Measurements from ENCODE around the gene DLX3. TPM values are rescaled to one million over a fixed set of nuclear protein-coding genes. Genes with fewer than 3 reads are reported as not detected.

DLX3 gene
- total RNA-seq, 1 donor from 2014 or later = not detected

DNA sequence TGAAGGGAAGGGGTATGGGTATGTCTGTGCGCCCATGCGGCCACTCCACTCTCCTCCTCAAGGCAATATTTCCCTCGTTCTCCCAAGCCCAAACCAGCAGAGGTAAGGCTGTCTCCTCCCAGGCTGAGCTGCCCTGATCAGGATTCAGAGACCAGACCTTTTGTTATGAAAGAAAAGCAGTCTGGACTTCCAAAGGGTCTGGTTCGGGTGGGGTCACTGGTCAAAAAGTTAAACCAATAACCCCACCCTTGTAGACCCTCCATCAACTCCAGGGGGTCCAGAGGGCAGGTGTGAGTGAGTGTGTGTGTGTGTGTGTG, 31.8 kb downstream of the DLX3 start:
- intact Hi-C loops (cut with micrococcal nuclease) = no loop called here

DNA sequence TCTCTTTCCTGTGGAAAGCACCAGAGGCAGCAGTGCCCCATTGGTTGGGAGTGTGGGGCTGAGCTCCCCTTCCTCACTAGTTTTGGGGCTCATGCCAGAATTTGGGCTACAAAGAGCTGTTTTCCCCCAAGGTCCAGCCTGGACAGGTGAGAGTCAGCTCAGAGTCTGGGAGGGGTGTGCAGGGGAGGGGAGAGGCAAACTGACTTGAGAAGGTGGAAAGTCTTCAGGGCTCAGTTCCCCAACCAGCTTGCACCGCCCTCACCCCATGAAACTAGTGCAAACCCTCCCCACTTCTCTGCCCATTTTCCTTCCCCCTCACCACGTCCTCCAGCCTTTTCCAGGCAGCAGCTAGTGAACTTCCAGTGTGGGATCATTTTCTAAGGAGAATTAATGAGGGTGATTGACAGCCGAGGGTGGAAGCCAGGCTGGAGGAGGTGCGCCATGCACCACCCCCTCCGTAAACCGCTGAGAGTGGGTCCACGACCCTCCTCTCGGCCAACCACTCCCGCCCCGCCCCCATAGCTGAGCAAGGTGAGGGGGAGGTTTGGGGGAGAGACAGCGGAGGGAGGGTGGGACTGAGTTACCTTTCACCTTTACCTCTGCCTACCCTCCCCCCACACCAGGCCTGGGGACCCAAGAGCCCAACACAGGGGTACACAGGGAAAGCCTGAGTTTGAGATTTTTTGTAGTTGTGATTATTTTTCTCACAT, 32.3 kb downstream of the DLX3 start:
- intact Hi-C loops (cut with micrococcal nuclease) = no loop called here

DNA sequence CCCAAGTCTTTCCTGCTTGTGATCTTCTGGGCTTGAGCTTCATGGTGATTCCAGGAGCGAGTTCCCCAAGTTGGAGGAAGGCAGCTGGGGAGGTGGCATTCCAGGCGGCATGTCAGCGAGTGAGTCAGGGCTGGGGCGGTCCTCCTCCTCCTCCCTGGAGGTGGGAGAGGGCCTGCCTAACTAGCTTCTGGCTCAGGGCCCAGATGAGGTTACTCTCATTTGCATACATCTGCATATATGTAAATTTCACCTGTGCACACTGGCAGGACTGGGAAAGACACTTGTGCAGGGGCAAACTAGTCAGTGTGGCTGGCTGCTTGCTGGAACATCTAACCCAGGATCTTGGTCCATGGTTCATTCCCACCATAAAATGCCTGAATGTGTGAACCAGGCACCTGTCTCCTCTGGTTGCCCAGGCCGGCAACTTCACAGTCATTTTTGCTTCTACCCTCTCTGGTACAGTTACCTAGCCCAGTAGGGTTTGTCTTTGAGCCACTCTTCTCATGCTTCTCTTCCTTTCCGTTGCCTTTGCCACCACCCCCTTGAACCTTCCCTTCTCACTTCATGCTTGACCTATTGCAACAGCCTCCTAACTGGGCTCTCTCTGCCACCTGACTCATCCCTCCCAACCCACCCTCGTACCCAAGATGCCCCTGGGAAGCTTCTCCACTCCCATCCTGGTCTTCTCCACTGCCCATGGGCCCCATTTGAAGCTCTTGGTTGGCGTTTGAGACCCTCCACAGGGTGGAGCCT, 35.7 kb downstream of the DLX3 start:
- intact Hi-C loops (cut with micrococcal nuclease) = no loop called here

DNA sequence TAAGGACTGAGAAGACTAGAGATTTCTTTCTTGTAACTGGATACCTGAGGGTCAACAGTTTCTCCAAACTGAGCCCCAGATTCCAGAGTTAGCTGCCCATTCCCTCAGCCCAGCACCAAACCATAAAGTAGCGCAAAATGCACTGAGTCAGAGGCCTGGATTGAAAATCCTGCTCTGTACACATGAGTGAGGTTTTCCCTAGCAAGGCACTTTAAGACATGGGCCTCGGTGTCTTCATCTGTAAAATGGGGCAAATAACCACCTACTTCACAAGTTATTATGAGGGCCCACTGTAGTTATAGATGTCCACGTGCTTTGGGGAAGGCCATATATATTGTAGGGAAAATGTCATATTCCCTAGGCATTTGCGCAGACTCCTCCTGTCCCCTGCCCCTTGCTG, 36.3 kb downstream of the DLX3 start:
- intact Hi-C loops (cut with micrococcal nuclease) = no loop called here

DNA sequence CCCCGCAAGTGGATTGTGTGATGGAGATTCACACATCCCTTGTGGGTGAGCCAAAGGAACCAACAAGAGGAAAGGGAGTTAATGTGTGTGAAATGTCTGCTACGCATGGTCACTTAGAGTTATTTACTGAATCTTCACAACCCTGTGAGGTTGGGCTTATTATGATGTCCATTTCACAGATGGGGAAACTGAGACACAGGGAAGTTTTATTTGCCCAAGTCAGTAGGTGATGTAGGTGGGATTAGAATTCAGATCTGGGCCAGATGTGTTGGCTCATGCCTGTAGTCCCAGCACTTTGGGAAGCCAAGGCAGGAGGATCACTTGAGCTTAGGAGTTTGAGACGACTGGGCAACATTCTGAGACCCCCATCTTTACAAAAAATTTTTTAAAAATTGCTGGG, 37.7 kb downstream of the DLX3 start:
- intact Hi-C loops (cut with micrococcal nuclease) = no loop called here

DNA sequence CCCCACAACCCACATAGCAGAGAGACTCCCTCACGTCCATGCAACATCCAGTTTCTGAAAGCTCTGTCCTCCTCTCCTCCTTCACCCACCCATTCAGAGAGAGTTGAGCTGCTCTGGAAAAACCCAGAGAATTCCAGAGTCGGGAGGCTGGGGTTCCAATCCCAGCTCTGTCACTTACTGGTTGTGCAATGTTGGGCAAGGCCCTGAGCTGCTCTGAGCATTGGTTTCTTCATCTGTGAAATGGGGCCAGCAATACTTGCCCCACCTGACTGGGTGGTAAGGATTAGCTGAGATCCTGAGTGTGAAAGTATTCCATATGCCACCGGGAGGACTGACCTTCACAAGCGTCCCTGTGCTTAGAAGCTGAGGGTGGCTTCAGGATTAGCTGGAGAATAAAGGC, 38.2 kb downstream of the DLX3 start:
- intact Hi-C loops (cut with micrococcal nuclease) = no loop called here

DNA sequence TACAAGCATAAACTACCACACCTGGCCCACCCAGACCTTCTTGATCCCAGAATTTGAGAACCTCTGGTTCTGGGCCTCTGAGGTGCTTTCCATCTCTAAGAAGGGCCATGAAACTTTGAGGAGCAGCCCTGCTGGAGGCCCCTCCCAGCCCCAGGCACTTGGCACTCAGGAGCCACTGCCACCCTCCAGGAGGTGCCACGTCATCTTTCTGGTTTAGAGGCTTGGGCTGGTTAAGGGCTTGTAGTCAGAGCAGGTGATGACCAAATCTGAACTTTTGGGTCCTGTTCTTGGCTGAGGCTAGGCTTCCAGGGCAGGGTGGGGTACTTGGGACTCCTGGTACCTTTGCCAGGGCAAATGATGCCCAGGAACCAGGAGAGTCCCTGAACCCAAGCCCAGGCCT, 39.9 kb downstream of the DLX3 start:
- intact Hi-C loops (cut with micrococcal nuclease) = no loop called here

DNA sequence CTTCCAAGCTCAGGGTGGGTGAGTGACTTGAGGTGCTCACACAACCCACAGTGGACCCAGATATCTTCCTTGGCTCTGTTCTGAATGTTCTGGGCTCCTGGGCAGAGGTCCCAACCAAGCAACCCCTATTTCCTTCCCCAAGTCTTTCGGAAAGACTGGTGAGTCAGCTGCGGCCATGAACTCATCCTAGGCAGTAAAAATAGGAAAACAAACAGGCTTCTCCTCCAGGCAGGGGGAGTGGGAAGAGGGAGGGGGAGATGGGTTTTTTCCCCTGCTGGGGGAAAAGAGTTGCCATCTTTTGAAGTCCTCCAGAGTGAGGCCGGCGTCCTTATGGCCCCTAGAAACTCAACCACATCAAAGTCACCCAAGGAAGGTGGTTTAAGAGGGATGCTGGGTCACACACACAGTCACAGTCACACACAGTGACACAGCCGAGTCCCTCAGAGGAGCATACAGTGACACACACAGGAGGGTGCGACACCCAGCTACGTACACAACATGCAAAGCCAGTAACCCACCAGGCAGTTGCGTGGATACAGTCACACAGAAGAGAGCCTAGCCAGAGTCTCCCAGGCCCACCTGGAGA, 42.0 kb downstream of the DLX3 start:
- intact Hi-C loops (cut with micrococcal nuclease) = loop anchor here (1.0 to 5.0 kb wide), 4 partner anchors 45 to 386 kb away; no protein-coding TSS in a partner anchor

DNA sequence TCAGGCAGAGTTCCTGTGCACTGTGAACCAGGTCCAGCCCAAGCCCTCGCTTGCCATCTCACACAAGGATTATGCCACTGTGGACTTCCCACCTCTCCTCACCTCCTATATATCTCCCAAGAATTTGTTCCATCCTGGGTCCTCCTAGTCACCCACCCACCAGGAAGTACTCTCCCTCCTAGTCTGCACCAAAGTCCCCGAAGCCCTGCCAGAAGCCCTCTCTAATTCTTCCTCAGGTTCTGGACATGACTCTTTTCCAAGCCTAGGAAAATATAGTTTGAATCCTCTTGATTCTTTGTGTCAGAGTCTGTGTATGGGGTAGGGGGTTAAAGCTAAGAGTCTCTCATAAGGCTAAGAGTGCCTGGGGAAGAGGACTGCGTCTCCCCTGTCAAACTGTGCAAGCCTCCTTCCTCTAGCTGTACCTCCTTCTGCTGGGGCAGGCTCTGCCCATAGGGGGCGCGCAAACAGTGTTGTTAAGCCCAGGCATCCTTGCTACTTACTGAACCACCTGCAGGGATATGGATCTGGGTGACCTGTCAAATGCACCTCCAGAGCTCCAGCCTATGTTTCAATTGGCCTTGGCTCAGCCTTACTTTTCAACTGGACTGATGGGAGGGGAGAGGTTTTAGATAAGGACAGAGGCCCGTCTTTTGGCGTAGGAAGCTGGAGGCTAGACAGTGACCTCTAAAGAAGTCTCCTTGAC, 42.7 kb downstream of the DLX3 start:
- intact Hi-C loops (cut with micrococcal nuclease) = loop anchor here (1.0 to 5.0 kb wide), 4 partner anchors 46 to 385 kb away; no protein-coding TSS in a partner anchor

DNA sequence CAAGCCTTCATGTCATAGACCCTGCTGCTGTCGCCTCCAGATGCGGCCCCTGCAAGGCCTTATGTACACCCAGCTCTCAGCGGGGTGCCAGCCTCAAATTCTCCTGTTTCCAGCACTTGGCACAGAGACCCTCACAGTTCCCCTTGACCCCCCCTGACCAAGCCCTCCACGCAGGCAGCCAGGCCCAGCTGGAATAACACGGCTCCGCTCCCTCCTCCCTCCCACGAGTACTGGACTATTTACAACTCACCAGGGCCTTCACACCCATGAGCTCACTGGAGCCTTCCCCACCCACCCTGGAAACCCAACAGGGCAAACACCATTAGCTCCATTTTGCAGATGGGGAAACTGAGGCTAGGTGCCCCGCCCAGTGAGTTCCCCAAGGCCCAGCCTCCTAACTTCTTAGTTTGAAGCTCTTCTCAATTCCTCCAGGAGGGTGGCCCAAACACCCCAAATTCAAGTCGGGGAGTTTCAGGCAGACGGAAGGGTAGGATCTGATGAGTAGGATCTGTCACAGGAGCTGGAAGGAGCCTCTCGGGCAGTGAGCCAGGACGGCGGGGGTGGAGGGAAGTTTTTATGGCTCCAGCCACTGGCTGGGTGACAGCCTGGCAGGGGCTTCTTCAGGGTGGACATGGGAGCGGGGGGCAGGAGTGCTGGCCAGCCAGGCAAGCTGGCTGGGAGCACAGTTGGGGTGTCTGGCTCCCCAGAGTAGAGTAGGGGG, 43.5 kb downstream of the DLX3 start:
- intact Hi-C loops (cut with micrococcal nuclease) = loop anchor here (1.0 to 5.0 kb wide), 4 partner anchors 47 to 384 kb away; no protein-coding TSS in a partner anchor

DNA sequence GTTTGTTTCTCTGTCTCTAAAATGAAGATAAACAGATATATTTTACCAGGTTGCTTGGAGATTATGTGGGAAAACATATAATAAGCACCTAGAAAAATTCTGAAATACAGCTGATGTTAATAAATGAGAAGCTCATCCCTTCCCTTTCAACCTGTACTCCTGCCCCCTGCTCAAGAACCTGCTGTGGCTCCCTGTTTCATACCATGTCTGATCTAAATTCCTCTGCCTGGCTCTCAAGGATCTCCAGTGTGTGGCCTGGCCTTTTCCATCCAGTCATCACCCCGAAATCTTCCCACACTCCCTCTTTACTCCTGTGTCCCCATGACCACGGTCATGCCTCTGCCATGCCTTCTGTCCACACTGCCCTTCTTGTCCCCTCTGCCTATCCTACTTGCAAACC, 45.4 kb downstream of the DLX3 start:
- intact Hi-C loops (cut with micrococcal nuclease) = loop anchor here (5.0 kb wide), 2 partner anchors 87 to 382 kb away; no protein-coding TSS in a partner anchor

DNA sequence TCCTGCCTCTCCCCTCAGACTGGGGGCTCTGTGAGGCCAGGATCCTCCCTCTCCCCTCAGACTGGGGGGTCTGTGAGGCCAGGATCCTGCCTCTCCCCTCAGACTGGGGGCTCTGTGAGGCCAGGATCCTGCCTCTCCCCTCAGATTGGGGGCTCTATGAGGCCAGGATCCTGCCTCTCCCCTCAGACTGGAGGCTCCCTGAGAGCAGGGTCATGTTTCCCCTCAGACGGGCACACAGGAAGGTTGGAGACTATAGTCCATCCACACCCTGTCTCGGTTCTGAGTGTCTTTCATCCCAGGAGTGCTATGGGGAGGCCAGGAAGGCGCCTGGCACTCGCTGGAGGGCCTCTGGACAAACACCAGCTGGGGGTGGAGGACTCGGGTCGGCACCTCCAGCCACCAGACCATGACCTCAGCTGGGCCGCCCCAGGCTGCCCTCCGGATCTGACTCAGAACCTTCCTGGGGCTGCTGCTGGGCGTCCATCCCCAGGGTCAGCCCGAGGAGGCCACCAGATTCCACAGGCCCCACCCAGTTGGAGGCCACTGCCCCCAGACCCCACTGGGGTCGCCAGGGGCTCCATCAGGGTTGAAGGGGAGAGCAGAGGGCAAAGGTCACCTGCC, 48.0 kb downstream of the DLX3 start:
- intact Hi-C loops (cut with micrococcal nuclease) = no loop called here

DNA sequence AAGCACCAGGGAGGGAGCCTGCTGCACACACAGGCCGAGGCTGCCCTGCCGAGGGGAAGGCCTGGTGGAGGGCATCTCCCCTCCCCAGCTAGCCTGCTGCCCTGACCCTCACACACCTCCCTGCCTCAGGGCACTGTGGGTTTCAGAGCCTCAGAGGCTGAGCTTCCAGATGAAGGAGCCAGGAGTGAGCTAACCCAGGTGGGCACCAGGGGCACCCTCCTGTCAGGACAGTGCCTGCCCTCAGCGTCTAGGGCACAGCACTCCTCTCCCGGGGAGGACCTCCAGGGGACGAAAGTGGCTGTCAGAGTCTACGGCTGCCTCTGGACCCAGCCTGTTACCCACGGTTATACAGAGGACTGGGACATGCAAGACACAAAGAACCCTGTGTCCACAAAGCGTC, 48.8 kb downstream of the DLX3 start:
- intact Hi-C loops (cut with micrococcal nuclease) = no loop called here

DNA sequence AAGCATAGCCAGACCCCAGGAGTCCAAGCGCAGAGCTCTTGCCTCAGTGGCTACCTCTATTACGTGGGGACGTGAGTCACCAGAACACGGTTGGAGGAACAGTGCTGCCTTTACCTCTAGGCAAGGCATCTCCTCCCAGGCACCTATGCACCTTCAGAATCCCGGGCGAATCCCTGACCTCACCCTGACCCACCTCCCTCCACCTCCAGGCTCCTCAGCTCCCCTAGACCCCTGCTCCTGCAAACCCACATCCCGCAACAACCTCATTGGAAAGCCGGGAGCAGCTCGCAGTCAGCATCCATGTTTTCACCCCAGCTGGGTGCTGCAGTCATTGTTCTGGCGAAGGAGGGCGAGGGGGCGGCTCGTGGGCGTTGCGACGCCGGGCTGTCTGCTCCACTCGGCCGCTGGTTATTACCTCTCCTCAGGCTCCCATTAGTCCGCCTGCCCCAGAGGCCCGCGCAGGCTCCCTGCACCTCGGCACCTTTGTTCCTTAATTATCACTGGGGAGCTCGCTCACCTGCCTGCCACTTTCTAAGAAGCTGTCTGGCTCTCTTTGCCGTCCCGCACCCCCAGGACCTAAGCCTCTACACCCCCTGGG, 50.7 kb downstream of the DLX3 start:
- intact Hi-C loops (cut with micrococcal nuclease) = no loop called here

DNA sequence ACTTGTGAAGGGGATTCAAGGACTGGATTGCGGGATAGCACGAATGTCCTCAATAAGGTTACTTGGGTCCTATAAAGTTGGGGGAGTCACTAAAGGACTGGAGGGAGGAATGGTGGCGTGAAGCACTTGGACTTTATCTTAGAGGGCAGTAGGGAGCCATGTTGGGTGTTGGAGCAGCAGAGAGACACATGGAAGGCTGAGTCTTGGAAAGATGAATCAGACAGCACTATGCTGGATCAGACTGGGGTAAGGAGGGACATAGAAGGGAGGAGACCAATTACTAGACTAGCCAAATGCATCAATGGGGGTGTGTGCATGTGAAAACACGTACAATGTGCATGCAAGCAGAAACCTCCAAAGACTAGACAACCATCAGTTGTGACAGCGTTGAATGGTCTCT, 52.1 kb downstream of the DLX3 start:
- intact Hi-C loops (cut with micrococcal nuclease) = no loop called here

DNA sequence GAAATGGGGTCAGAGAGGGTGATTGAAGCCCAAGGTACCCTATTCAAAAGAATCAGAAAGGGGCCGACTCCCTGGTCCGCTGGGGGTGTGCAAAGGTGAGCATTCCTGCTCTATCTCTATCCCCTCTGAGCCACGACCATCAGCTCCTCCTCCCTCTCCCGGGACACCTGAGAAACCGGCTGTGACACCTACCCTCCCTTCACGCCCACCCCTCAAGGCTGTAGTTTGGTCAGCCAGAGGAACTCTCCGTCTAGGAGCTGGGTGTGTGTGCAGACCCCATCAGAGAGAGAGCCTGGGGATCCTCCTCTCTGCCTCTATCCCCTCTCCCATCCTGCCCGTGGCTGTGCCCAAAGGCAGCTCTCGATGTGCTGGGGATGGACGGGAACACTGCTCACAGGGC, 53.6 kb downstream of the DLX3 start:
- intact Hi-C loops (cut with micrococcal nuclease) = no loop called here
